Caco-2 (cell line): ENCODE data around the gene ELP6. TPM values are rescaled to one million over a fixed set of nuclear protein-coding genes. Genes with fewer than 3 reads are reported as not detected.
"Not testable (repeated sequence)": the region's sequence is repeated elsewhere in the genome, so short reads cannot be mapped to it uniquely, and the experiment has no call there.

Experiments
- BruUV-seq: library from RNA; stranded (reverse); fragments of 400-500 nt; replicated peaks from 2 replicates; lab custom pipeline; 2021; lab: Mats Ljungman, UMichigan
- CTCF ChIA-PET: fragments of 300-600 bp; sonication (Branson Sonifier 250); formaldehyde crosslinking; loops from one replicate; lab custom pipeline; 2022; ENCODE audit warnings: antibody characterized with exemption; lab: Charles Lee
- POLR2A ChIA-PET: fragments of 300-600 bp; sonication (Branson Sonifier 250); formaldehyde crosslinking; loops from one replicate; lab custom pipeline; 2022; ENCODE audit warnings: antibody characterized with exemption; lab: Charles Lee
- DNase-seq, 2 experiments: peaks; one replicate each; pipeline versions ENCODE4 v3.0.0 to v3.0.0-alpha.2; 2020 to 2022
- H3K27me3 ChIP-seq: replicated peaks from 2 replicates; pipeline ENCODE4 v1.6.0; 2011; ENCODE audit warnings: low read length; ENCODE audit not compliant: control insufficient read depth, insufficient read depth
- H3K36me3 ChIP-seq: 2 replicates; pipeline ENCODE4 v1.5.1; 2011; ENCODE audit warnings: low read length; ENCODE audit not compliant: control insufficient read depth, insufficient read depth
- H3K4me1 ChIP-seq: fragments of 250-450 bp; sonication (Bioruptor Pico); 2 replicates; pipeline ENCODE4 v1.5.1; 2020; ENCODE audit warnings: mild to moderate bottlenecking
- H3K4me3 ChIP-seq: 2 replicates; pipeline ENCODE4 v1.5.1; 2011; ENCODE audit warnings: low read depth, mild to moderate bottlenecking, control low read depth, low read length
- H3K9me3 ChIP-seq: fragments of 250-450 bp; sonication (Bioruptor Pico); 2 replicates; pipeline ENCODE4 v1.5.1; 2020; ENCODE audit warnings: mild to moderate bottlenecking, moderate library complexity
- H3K27ac Mint-ChIP-seq: one replicate; pipeline ENCODE4 v1.8.0; 2022; ENCODE audit warnings: mixed read lengths; ENCODE audit not compliant: unreplicated experiment
- H3K27me3 Mint-ChIP-seq: one replicate; pipeline ENCODE4 v1.8.0; 2022; ENCODE audit warnings: mixed read lengths; ENCODE audit not compliant: insufficient read depth, unreplicated experiment
- H3K36me3 Mint-ChIP-seq: one replicate; pipeline ENCODE4 v1.8.0; 2022; ENCODE audit warnings: mild to moderate bottlenecking, mixed read lengths; ENCODE audit not compliant: insufficient read depth, unreplicated experiment
- H3K4me1 Mint-ChIP-seq: one replicate; pipeline ENCODE4 v1.8.0; 2022; ENCODE audit warnings: low read depth, mixed read lengths; ENCODE audit not compliant: unreplicated experiment
- H3K4me3 Mint-ChIP-seq: one replicate; pipeline ENCODE4 v1.8.0; 2022; ENCODE audit warnings: mild to moderate bottlenecking, moderate library complexity, mixed read lengths; ENCODE audit not compliant: unreplicated experiment
- H3K9me3 Mint-ChIP-seq: one replicate; pipeline ENCODE4 v1.8.0; 2022; ENCODE audit warnings: mixed read lengths; ENCODE audit not compliant: unreplicated experiment
- intact Hi-C: fragments of 100-400 bp; cut with micrococcal nuclease; formaldehyde crosslinking; loops from one replicate; pipeline ENCODE4 v1.10.0; 2022; ENCODE audit not compliant: unreplicated experiment
- total RNA-seq: library from RNA; stranded (reverse); gene quantifications from 2 replicates; pipeline ENCODE4 v1.2.3, GENCODE V29; 2022
- TF ChIP-seq, protein P1 (sequence below), 2 experiments: fragments of 200-600 bp in 1 of 2; IDR thresholded peaks; 1 replicate in 1 of 2; 2 replicates in 1 of 2; pipeline versions ENCODE4 v1.5.1 to v1.8.0; 2011 to 2022; ENCODE audit warnings: antibody characterized with exemption in 1 of 2, control low read depth in 1 of 2, inconsistent platforms in 1 of 2, low read depth in 1 of 2, low read length in 1 of 2, mild to moderate bottlenecking in 1 of 2, moderate library complexity in 1 of 2; ENCODE audit not compliant: insufficient read depth in 1 of 2, severe bottlenecking in 1 of 2, unreplicated experiment in 1 of 2

Gene ELP6
- total RNA-seq, 1 experiment from 2014 or later, result 42.0 TPM

GRCh38 chr3:47469616-47470015 lies 43.9 kb downstream of the ELP6 start:
- Histone ChIP-seq H3K4me3 (no peak overlapping the region), H3K4me1 (peaks cover 9% of the 10 kb centered on the region), H3K36me3 (0 out of 2 replicates have a peak, but pooled peaks cover 1% of the 10 kb centered on the region), H3K27me3 (no peaks in the 10 kb centered on the region), H3K9me3 (no peaks in the 10 kb centered on the region; the same call in 1 of the 2 replicates)
- Mint-ChIP-seq H3K4me1 (peaks cover 11% of the 10 kb centered on the region), H3K27me3 (no peaks in the 10 kb centered on the region), H3K27ac (no peak overlapping the region), H3K4me3 (no peak overlapping the region), H3K9me3 (no peaks in the 10 kb centered on the region), H3K36me3 (peaks cover 27% of the 10 kb centered on the region)
- ChIA-PET POLR2A (no interaction called here), CTCF (no interaction called here)
- intact Hi-C loops, result no loop called here
- BruUV-seq, result no TSS peak
- DNase-seq, result no peak
- TF ChIP-seq, protein P1, sequence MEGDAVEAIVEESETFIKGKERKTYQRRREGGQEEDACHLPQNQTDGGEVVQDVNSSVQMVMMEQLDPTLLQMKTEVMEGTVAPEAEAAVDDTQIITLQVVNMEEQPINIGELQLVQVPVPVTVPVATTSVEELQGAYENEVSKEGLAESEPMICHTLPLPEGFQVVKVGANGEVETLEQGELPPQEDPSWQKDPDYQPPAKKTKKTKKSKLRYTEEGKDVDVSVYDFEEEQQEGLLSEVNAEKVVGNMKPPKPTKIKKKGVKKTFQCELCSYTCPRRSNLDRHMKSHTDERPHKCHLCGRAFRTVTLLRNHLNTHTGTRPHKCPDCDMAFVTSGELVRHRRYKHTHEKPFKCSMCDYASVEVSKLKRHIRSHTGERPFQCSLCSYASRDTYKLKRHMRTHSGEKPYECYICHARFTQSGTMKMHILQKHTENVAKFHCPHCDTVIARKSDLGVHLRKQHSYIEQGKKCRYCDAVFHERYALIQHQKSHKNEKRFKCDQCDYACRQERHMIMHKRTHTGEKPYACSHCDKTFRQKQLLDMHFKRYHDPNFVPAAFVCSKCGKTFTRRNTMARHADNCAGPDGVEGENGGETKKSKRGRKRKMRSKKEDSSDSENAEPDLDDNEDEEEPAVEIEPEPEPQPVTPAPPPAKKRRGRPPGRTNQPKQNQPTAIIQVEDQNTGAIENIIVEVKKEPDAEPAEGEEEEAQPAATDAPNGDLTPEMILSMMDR (IDR thresholded peaks at IDR 0.05; ENCODE audit: insufficient read depth in 1 of 2, low read depth in 1 of 2, low read length in 1 of 2, severe bottlenecking in 1 of 2, unreplicated experiment in 1 of 2), result no peak

- H3K4me3 ChIP-seq, H3K27me3 Mint-ChIP-seq, H3K4me1 ChIP-seq, H3K36me3 ChIP-seq, H3K4me3 Mint-ChIP-seq, DNase-seq, H3K9me3 ChIP-seq, H3K27ac Mint-ChIP-seq, BruUV-seq, intact Hi-C loops, CTCF ChIA-PET, H3K9me3 Mint-ChIP-seq, POLR2A ChIA-PET, H3K4me1 Mint-ChIP-seq, H3K27me3 ChIP-seq: not testable (repeated sequence)
- H3K36me3 Mint-ChIP-seq, result peaks cover 21% of the 10 kb centered on the region
Measured at GRCh38 chr3:47468315-47468714, 45.2 kb downstream of the ELP6 start.

GRCh38 chr3:47464588-47464987 lies 48.9 kb downstream of the ELP6 start:
- H3K36me3 Mint-ChIP-seq, result peaks cover 35% of the 10 kb centered on the region
- BruUV-seq, result no TSS peak
- intact Hi-C loops, result no loop called here

GRCh38 chr3:47459534-47460085 lies 53.9 kb downstream of the ELP6 start:
- CTCF ChIA-PET, intact Hi-C loops, H3K27me3 Mint-ChIP-seq, H3K4me1 ChIP-seq, H3K27me3 ChIP-seq, BruUV-seq, H3K27ac Mint-ChIP-seq, H3K36me3 ChIP-seq, H3K9me3 ChIP-seq, H3K9me3 Mint-ChIP-seq, H3K4me3 Mint-ChIP-seq, POLR2A ChIA-PET, H3K4me3 ChIP-seq, H3K4me1 Mint-ChIP-seq: not testable (repeated sequence)
- DNase-seq, result peak in 1 of 2 experiments; percentile 18
- H3K36me3 Mint-ChIP-seq, result peaks cover 22% of the 10 kb centered on the region

More at GRCh38 chr3:47464588-47464987, 48.9 kb downstream of the ELP6 start:
- Histone ChIP-seq H3K4me3 (no peak overlapping the region), H3K36me3 (0 out of 2 replicates have a peak, but pooled peaks cover 3% of the 10 kb centered on the region), H3K4me1 (no peaks in the 10 kb centered on the region), H3K27me3 (no peaks in the 10 kb centered on the region), H3K9me3 (no peaks in the 10 kb centered on the region; the same call in 1 of the 2 replicates)
- DNase-seq, result no peak
- Mint-ChIP-seq H3K27ac (no peak overlapping the region), H3K4me1 (peaks cover 6% of the 10 kb centered on the region), H3K4me3 (no peak overlapping the region), H3K27me3 (no peaks in the 10 kb centered on the region), H3K9me3 (peaks cover 2% of the 10 kb centered on the region)
- TF ChIP-seq, protein P1 (IDR thresholded peaks at IDR 0.05; ENCODE audit: insufficient read depth in 1 of 2, low read depth in 1 of 2, low read length in 1 of 2, severe bottlenecking in 1 of 2, unreplicated experiment in 1 of 2), result no peak
- ChIA-PET CTCF (no interaction called here), POLR2A (no interaction called here)
